HG03521 (cell line): ENCODE results near the gene NLRC5.
"Not testable (repeated sequence)": the region's sequence is repeated elsewhere in the genome, so short reads cannot be mapped to it uniquely, and the experiment has no call there.

Experiments used
- ATAC-seq: cut with Tn5 transposase; IDR thresholded peaks from one replicate; pipeline ENCODE4 v1.9.1; 2021; ENCODE audit warnings: mild to moderate bottlenecking, moderate library complexity; ENCODE audit not compliant: unreplicated experiment

Gene NLRC5

GRCh38 chr16:57098188-57098841 is 109.0 kb downstream of the NLRC5 start:
- no peak for ATAC-seq

GRCh38 chr16:57099965-57100364 is 110.6 kb downstream of the NLRC5 start:
- ATAC-seq, result not testable (repeated sequence)

- ATAC-seq, result no peak
Observed at GRCh38 chr16:57100445-57100844, 111.1 kb downstream of the NLRC5 start.

- ATAC-seq, result no peak
Observed at GRCh38 chr16:57102888-57103851, 113.8 kb downstream of the NLRC5 start.

- no peak for ATAC-seq
Observed at GRCh38 chr16:57104706-57105105, 115.3 kb downstream of the NLRC5 start.

GRCh38 chr16:57105184-57105583 is 115.8 kb downstream of the NLRC5 start:
- no peak for ATAC-seq

- no peak for ATAC-seq
Observed at GRCh38 chr16:57106767-57107166, 117.4 kb downstream of the NLRC5 start.

GRCh38 chr16:57107321-57107922 is 118.1 kb downstream of the NLRC5 start:
- ATAC-seq, result no peak

- no peak for ATAC-seq
Observed at GRCh38 chr16:57108432-57108831, 119.1 kb downstream of the NLRC5 start.

GRCh38 chr16:57109259-57110105 is 120.1 kb downstream of the NLRC5 start:
- not testable (repeated sequence) for ATAC-seq

- no peak for ATAC-seq
Observed at GRCh38 chr16:57110937-57111336, 121.6 kb downstream of the NLRC5 start.

- ATAC-seq, result no peak
Observed at GRCh38 chr16:57111420-57111819, 122.1 kb downstream of the NLRC5 start.

- no peak for ATAC-seq
Observed at GRCh38 chr16:57112403-57113041, 123.2 kb downstream of the NLRC5 start.

GRCh38 chr16:57113042-57113453 is 123.7 kb downstream of the NLRC5 start:
- ATAC-seq, result no peak

- ATAC-seq, result no peak
Observed at GRCh38 chr16:57113664-57114063, 124.3 kb downstream of the NLRC5 start.

GRCh38 chr16:57115168-57115513 is 125.8 kb downstream of the NLRC5 start:
- no peak for ATAC-seq

- no peak for ATAC-seq
Observed at GRCh38 chr16:57115514-57116182, 126.3 kb downstream of the NLRC5 start.

GRCh38 chr16:57118461-57119084 is 129.2 kb downstream of the NLRC5 start:
- no peak for ATAC-seq

- ATAC-seq, result no peak
Observed at GRCh38 chr16:57123216-57123973, 134.0 kb downstream of the NLRC5 start.
